HEK293 (cell line): ENCODE results near the gene TKT.
A peak's percentile ranks its signal among the peaks of the same experiment; 100 is the strongest.

Experiments
- GFI1B ChIP-seq: fragments of 450-650 bp; formaldehyde crosslinking; IDR thresholded peaks from 2 replicates; pipeline ENCODE4 v1.5.1; 2016; ENCODE audit warnings: missing biosample characterization, missing genetic modification characterization
- KLF16 ChIP-seq: fragments of 450-650 bp; formaldehyde crosslinking; IDR thresholded peaks from 2 replicates; pipeline ENCODE4 v1.5.1; 2017; ENCODE audit warnings: missing biosample characterization, missing genetic modification characterization
- KLF7 ChIP-seq: fragments of 450-650 bp; formaldehyde crosslinking; IDR thresholded peaks from 2 replicates; pipeline ENCODE4 v1.5.1; 2016; ENCODE audit warnings: missing biosample characterization, missing genetic modification characterization, borderline replicate concordance
- KLF8 ChIP-seq: fragments of 450-650 bp; formaldehyde crosslinking; IDR thresholded peaks from 2 replicates; pipeline ENCODE4 v1.5.1; 2016; ENCODE audit warnings: missing biosample characterization, missing genetic modification characterization
- PATZ1 ChIP-seq: fragments of 450-650 bp; formaldehyde crosslinking; IDR thresholded peaks from 2 replicates; pipeline ENCODE4 v1.5.1; 2016; ENCODE audit warnings: missing biosample characterization, missing genetic modification characterization
- PRDM4 ChIP-seq: fragments of 450-650 bp; formaldehyde crosslinking; IDR thresholded peaks from 2 replicates; pipeline ENCODE4 v1.5.1; 2017; ENCODE audit warnings: missing biosample characterization, missing genetic modification characterization
- SCRT1 ChIP-seq: fragments of 450-650 bp; formaldehyde crosslinking; IDR thresholded peaks from 2 replicates; pipeline ENCODE4 v1.5.1; 2016; ENCODE audit warnings: missing biosample characterization, missing genetic modification characterization, borderline replicate concordance
- SP7 ChIP-seq: fragments of 450-650 bp; formaldehyde crosslinking; IDR thresholded peaks from 2 replicates; pipeline ENCODE4 v1.5.1; 2016; ENCODE audit warnings: missing biosample characterization, missing genetic modification characterization
- ZBTB1 ChIP-seq: fragments of 450-650 bp; formaldehyde crosslinking; IDR thresholded peaks from 2 replicates; pipeline ENCODE4 v1.5.1; 2016; ENCODE audit warnings: missing biosample characterization, missing genetic modification characterization
- ZBTB11 ChIP-seq: fragments of 450-650 bp; formaldehyde crosslinking; conservative IDR thresholded peaks from 2 replicates; pipeline ENCODE4 v1.5.1; 2016; ENCODE audit warnings: low read depth, missing biosample characterization, missing genetic modification characterization
- ZBTB26 ChIP-seq: fragments of 450-650 bp; formaldehyde crosslinking; optimal IDR thresholded peaks from 2 replicates; pipeline ENCODE3; 2016; ENCODE audit warnings: missing biosample characterization, mild to moderate bottlenecking, missing genetic modification characterization
- ZIC2 ChIP-seq: fragments of 450-650 bp; formaldehyde crosslinking; IDR thresholded peaks from 2 replicates; pipeline ENCODE4 v1.5.1; 2016; ENCODE audit warnings: missing biosample characterization, missing genetic modification characterization
- ZNF169 ChIP-seq: fragments of 450-650 bp; formaldehyde crosslinking; IDR thresholded peaks from 2 replicates; pipeline ENCODE4 v1.5.1; 2016; ENCODE audit warnings: missing biosample characterization, missing genetic modification characterization
- ZNF23 ChIP-seq: fragments of 450-650 bp; formaldehyde crosslinking; IDR thresholded peaks from 2 replicates; pipeline ENCODE4 v1.5.1; 2016; ENCODE audit warnings: missing biosample characterization, missing genetic modification characterization, borderline replicate concordance
- ZNF26 ChIP-seq: fragments of 450-650 bp; formaldehyde crosslinking; IDR thresholded peaks from 2 replicates; pipeline ENCODE4 v1.5.1; 2016; ENCODE audit warnings: missing biosample characterization, missing genetic modification characterization
- ZNF324 ChIP-seq: fragments of 450-650 bp; formaldehyde crosslinking; IDR thresholded peaks from 2 replicates; pipeline ENCODE4 v1.5.1; 2016; ENCODE audit warnings: missing biosample characterization, missing genetic modification characterization
- ZNF37A ChIP-seq: fragments of 450-650 bp; IDR thresholded peaks from 2 replicates; pipeline ENCODE4 v1.5.1; 2018; ENCODE audit warnings: missing biosample characterization, missing genetic modification characterization
- ZNF423 ChIP-seq: fragments of 450-650 bp; formaldehyde crosslinking; IDR thresholded peaks from 2 replicates; pipeline ENCODE4 v1.5.1; 2016; ENCODE audit warnings: missing biosample characterization, missing genetic modification characterization
- ZNF449 ChIP-seq: fragments of 450-650 bp; formaldehyde crosslinking; IDR thresholded peaks from 2 replicates; pipeline ENCODE4 v1.5.1; 2017; ENCODE audit warnings: missing biosample characterization, mild to moderate bottlenecking, missing genetic modification characterization, moderate library complexity
- ZNF571 ChIP-seq: fragments of 450-650 bp; formaldehyde crosslinking; IDR thresholded peaks from 2 replicates; pipeline ENCODE4 v1.5.0; 2017; ENCODE audit warnings: missing biosample characterization, missing genetic modification characterization
- ZNF585B ChIP-seq: fragments of 450-650 bp; formaldehyde crosslinking; IDR thresholded peaks from 2 replicates; pipeline ENCODE4 v1.5.1; 2016; ENCODE audit warnings: missing biosample characterization, missing genetic modification characterization
- ZNF654 ChIP-seq: fragments of 450-650 bp; formaldehyde crosslinking; IDR thresholded peaks from 2 replicates; pipeline ENCODE4 v1.5.1; 2016; ENCODE audit warnings: low read depth, missing biosample characterization, missing genetic modification characterization
- ZNF670 ChIP-seq: fragments of 450-650 bp; formaldehyde crosslinking; IDR thresholded peaks from 2 replicates; pipeline ENCODE4 v1.5.1; 2016; ENCODE audit warnings: missing biosample characterization, missing genetic modification characterization, low read depth
- ZNF76 ChIP-seq: fragments of 450-650 bp; formaldehyde crosslinking; IDR thresholded peaks from 2 replicates; pipeline ENCODE4; 2016; ENCODE audit warnings: low read depth, missing biosample characterization, missing genetic modification characterization, borderline replicate concordance
- ZSCAN16 ChIP-seq: fragments of 450-650 bp; formaldehyde crosslinking; IDR thresholded peaks from 2 replicates; pipeline ENCODE4 v1.5.1; 2016; ENCODE audit warnings: missing biosample characterization, missing genetic modification characterization
- ZSCAN23 ChIP-seq: fragments of 450-650 bp; formaldehyde crosslinking; IDR thresholded peaks from 2 replicates; pipeline ENCODE4 v1.5.1; 2016; ENCODE audit warnings: missing biosample characterization, missing genetic modification characterization

The TKT gene

GRCh38 chr3:53269888-53270880, 14.4 kb upstream of the TKT start (continued):
- TF ChIP-seq ZBTB1 (tag by site-specific recombination) (no peak), SP7 (tag by site-specific recombination) (0 out of 2 replicates have a peak, but pooled peaks have one; percentile 58), ZNF169 (no peak), ZBTB11 (tag by site-specific recombination) (no peak), KLF16 (tag by site-specific recombination) (no peak), ZNF23 (tag by site-specific recombination) (no peak), GFI1B (no peak), ZIC2 (tag by site-specific recombination) (peak; percentile 72), ZSCAN16 (tag by site-specific recombination) (no peak), ZSCAN23 (tag by site-specific recombination) (no peak), ZNF37A (tag by site-specific recombination) (no peak), ZNF571 (tag by site-specific recombination) (no peak), KLF8 (tag by site-specific recombination) (no peak), KLF7 (tag by site-specific recombination) (no peak), ZNF26 (tag by site-specific recombination) (no peak), PATZ1 (tag by site-specific recombination) (no peak), ZNF423 (no peak), ZNF76 (tag by site-specific recombination) (no peak), ZNF654 (tag by site-specific recombination) (no peak), ZBTB26 (tag by site-specific recombination) (no peak), PRDM4 (tag by site-specific recombination) (no peak), ZNF670 (no peak), ZNF449 (tag by site-specific recombination) (peak; percentile 89), SCRT1 (tag by site-specific recombination) (no peak), ZNF324 (tag by site-specific recombination) (no peak), ZNF585B (tag by site-specific recombination) (no peak)
